Urinary bladder (tissue), 4 donors: ENCODE results near the gene EEF2. TPM values are rescaled to one million over a fixed set of nuclear protein-coding genes. Genes with fewer than 3 reads are reported as not detected.
"Not testable (repeated sequence)": the region's sequence is repeated elsewhere in the genome, so short reads cannot be mapped to it uniquely, and the experiment has no call there.

ENCODE experiments used
- DNase-seq: peaks from one replicate; pipeline ENCODE4 v3.0.0-alpha.2; 2015; ENCODE audit errors: extremely low spot score
- H3K27ac ChIP-seq: one replicate; pipeline ENCODE4 v1.5.1; 2013; ENCODE audit warnings: low read depth, mild to moderate bottlenecking, moderate library complexity
- H3K36me3 ChIP-seq: one replicate; pipeline ENCODE4 v1.6.1; 2013; ENCODE audit warnings: mild to moderate bottlenecking, moderate library complexity; ENCODE audit not compliant: insufficient read depth
- H3K4me1 ChIP-seq: one replicate; pipeline ENCODE4 v1.6.1; 2013; ENCODE audit warnings: mild to moderate bottlenecking, moderate library complexity; ENCODE audit not compliant: insufficient read depth
- H3K4me3 ChIP-seq: one replicate; pipeline ENCODE4 v1.5.1; 2013; ENCODE audit warnings: low read depth, low read length
- WGBS: extraction: QIAGEN DNeasy Blood & Tissue Kit; methylation state at CpG from one replicate; pipeline ENCODE4 v1.1.7; 2013; 5-methylcytosine and 5-hydroxymethylcytosine counted together
- polyA plus RNA-seq: library from polyadenylated mRNA; stranded (reverse); fragments of 200-250 nt; gene quantifications from one replicate; pipeline ENCODE4 v1.2.3, GENCODE V29; 2013
- small RNA-seq: library from RNA; depleted of rRNA; stranded (forward); fragments of <200 nt; gene quantifications from one replicate; pipeline ENCODE3, GENCODE V24; 2014
- total RNA-seq: library from RNA; depleted of rRNA; stranded (reverse); fragments of >200 nt; gene quantifications from one replicate; pipeline ENCODE4 v1.2.3, GENCODE V29; 2014
- donor health status: healthy with polysubstance abuse.
- donor health status: healthy.

The EEF2 gene
- total and polyA plus RNA-seq, 2 donors, result 1,323 to 1,969 TPM

- DNase-seq, result no peak
- Histone ChIP-seq H3K4me3 (no peak overlapping the region), H3K27ac (no peak overlapping the region), H3K4me1 (no peaks in the 10 kb centered on the region), H3K36me3 (no peaks in the 10 kb centered on the region)
- 51% methylated on average over 2 of the region's 2 CpGs for WGBS
These were observed 39.4 kb downstream of the EEF2 start for GRCh38 chr19:3945838-3946237.

- DNase-seq, result no peak
- H3K4me3 ChIP-seq, result no peak overlapping the region
- H3K27ac ChIP-seq, result no peak overlapping the region
- WGBS, result 78% methylated on average over 11 of the region's 11 CpGs
- H3K4me1 ChIP-seq, result no peaks in the 10 kb centered on the region
- no peaks in the 10 kb centered on the region for H3K36me3 ChIP-seq
These were observed 41.1 kb downstream of the EEF2 start for GRCh38 chr19:3944018-3944721.

GRCh38 chr19:3942790-3943409 lies 42.4 kb downstream of the EEF2 start:
- 77% methylated on average over 8 of the region's 8 CpGs for WGBS
- Histone ChIP-seq H3K4me1 (no peaks in the 10 kb centered on the region), H3K4me3 (no peak overlapping the region), H3K27ac (no peak overlapping the region), H3K36me3 (no peaks in the 10 kb centered on the region)
- DNase-seq, result no peak

DNA sequence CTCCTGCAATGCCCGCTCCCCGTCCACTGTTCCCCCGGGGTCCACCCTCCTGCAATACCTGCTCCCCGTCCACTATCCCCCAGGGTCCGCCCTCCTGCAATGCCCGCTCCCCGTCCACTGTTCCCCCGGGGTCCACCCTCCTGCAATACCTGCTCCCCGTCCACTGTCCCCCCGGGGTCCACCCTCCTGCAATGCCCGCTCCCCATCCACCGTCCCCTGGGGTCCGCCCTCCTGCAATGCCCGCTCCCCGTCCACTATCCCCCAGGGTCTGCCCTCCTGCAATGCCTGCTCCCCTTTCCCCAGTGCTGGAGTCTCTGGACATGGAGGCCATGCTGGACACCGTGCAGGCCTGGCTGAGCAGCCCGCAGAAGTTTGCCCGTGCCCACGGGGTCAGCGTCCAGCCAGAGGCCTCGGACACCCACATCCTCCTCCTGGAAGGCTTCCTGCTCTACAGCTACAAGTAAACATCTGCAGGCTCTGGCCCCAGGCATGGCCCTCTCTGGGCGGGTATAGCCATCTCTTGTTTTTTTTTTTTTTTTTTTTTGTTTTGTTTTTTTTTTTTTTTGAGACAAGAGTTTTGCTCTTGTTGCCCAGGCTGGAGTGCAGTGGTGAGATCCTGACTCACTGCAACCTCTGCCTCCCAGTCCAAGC lies 46.8 kb downstream of the EEF2 start:
- not testable (repeated sequence) for H3K27ac ChIP-seq, H3K36me3 ChIP-seq, DNase-seq, H3K4me3 ChIP-seq, H3K4me1 ChIP-seq
- 93% methylated on average over 22 of the region's 22 CpGs for WGBS

DNA sequence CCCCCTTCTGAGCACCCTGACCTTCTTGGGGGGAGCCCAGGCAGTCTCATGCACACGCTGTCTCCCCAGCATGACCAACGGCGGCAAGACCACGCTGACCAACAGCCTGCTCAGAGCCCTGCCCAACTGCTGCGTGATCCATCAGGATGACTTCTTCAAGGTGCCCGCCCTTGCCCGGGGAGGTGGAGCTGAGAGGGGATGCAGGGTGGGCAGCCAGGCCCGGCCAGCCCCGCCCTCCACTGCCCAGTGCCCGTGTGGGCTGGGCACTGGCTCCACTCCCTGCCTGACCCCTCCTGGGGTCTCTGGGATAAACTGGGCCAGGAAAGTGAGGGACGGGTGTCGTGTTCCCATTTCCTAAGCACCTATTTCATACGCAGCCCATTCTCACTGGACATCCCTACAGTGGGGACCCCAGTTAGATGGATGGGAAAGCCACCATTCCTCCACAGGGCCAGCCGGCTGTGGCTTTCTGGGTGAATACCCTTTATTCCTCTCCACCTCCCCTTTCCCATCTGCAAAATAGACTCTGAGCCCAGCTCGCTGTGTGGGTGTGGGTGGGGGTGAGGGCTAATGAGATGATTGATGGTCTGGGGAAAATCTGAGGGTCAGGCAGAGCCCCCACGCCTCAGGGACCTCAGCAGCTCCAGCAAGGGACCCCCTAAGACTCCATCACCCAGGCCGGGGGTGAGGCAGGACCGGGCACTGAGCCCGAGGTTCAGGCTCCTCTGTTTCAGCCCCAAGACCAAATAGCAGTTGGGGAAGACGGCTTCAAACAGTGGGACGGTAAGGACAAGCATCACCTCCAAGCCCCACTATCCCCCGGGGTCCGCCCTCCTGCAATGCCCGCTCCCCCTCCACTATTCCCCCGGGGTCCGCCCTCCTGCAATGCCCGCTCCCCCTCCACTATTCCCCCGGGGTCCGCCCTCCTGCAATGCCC lies 48.5 kb downstream of the EEF2 start:
- 85% methylated on average over 27 of the region's 29 CpGs for WGBS
- Histone ChIP-seq H3K4me1 (no peaks in the 10 kb centered on the region), H3K4me3 (no peak overlapping the region), H3K27ac (no peak overlapping the region), H3K36me3 (no peaks in the 10 kb centered on the region)
- DNase-seq, result no peak

DNA sequence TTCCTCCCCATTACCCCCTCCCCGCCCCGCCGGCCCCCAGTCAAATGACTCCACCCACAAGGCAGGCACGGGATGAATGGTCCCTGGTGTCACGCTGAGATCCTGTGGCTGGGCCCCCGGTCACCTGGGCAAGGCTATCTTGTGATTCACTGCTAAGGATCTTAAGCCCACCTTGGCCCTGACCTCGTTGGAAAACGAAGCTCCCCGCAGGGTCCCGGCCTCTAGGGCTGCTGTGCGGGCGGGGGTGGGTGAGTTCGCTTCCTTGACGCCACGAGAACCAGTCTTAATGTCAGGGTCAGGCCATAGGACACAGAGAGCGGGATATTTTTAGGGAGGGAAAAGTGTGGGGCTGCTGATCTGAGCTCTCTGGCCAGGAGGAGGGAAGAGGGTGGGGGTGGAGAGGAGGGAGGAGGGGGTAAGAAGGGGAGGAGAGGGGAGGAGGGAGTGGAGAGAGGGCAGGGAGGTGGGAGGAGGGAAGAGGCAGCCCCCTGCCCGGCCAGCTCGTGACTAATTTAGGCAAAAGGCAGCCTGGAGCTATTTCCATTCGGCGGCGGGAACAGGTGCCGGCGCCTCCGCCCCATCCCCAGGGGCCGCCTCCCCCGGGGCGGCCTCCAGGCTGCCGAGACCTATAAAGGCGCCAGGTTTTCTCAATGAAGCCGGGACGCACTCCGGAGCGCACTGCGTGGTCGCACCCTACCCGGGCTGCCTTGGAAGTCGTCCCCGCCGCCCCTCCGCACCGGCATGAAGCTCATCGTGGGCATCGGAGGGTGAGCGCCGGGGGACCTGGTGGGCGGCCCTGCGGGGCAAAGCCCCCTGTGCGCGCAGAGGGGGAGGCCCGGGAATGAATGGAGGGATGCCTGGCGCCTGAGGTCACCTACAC lies 52.1 kb downstream of the EEF2 start, which contains the start of gene NMRK2:
TSS of gene NMRK2 (plus strand) at position 139 of the 880 bp plus-strand sequence. CDS start at position 742, 603 bp downstream.
- Histone ChIP-seq H3K4me1 (no peaks in the 10 kb centered on the region), H3K4me3 (no peak within 1 kb of the TSS), H3K27ac (no peak within 1 kb of the TSS), H3K36me3 (no peaks in the 10 kb centered on the region)
- no peak for DNase-seq
- WGBS, result 2% methylated on average over 51 of the region's 51 CpGs

DNA sequence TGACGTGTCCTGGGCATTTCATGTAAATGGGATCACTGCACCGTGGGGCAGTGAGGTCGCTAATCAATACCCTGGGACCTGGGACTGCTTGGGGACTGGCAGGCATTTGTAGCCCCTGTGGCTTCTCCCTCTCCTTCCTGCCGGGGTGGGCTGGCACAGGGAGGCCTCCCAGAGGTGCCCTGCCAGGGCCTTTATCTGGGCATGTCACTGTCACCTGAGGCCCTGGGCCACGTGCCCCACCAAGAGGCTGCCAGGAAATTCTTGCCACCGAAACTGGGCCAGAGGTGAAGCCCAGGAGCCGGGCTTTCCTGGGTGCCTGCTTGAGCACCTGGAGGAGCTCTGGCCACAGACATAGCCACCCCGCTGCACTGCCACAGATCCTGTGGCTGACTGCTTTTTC lies 54.2 kb downstream of the EEF2 start:
- Histone ChIP-seq H3K4me3 (no peak overlapping the region), H3K4me1 (no peaks in the 10 kb centered on the region), H3K27ac (no peak overlapping the region), H3K36me3 (no peaks in the 10 kb centered on the region)
- WGBS, result 73% methylated on average over 8 of the region's 8 CpGs
- no peak for DNase-seq

Small RNAs within 50 kb of the gene (small RNA-seq; reads per million reads assigned to genes)
- 2.4 reads per million, percentile 88 among the genes with 10 or more reads in this experiment for gene SNORD37

Other genes starting within 250 kb of the EEF2 start
- gene APBA3, start 223.8 kb downstream of the EEF2 start, total RNA-seq, result 10.4 TPM
- 21.7 TPM for gene APBA3, start 223.8 kb downstream of the EEF2 start, polyA plus RNA-seq
- 23.0 TPM for gene MRPL54, start 222.8 kb downstream of the EEF2 start, total RNA-seq
- 61.9 TPM for gene MRPL54, start 222.8 kb downstream of the EEF2 start, polyA plus RNA-seq
- gene RAX2, start 213.2 kb downstream of the EEF2 start, total RNA-seq, result not detected
- not detected for gene RAX2, start 213.2 kb downstream of the EEF2 start, polyA plus RNA-seq
- gene MATK, start 199.1 kb downstream of the EEF2 start, total RNA-seq, result 0.53 TPM
- gene MATK, start 199.1 kb downstream of the EEF2 start, polyA plus RNA-seq, result 1.3 TPM
- gene ZFR2, start 116.4 kb downstream of the EEF2 start, total RNA-seq, result not detected
- gene ZFR2, start 116.4 kb downstream of the EEF2 start, polyA plus RNA-seq, result 0.38 TPM
- gene ATCAY, start 104.8 kb downstream of the EEF2 start, total RNA-seq, result 1.3 TPM
- gene ATCAY, start 104.8 kb downstream of the EEF2 start, polyA plus RNA-seq, result 0.63 TPM
- 1.3 TPM for gene NMRK2, start 52.4 kb downstream of the EEF2 start, total RNA-seq
- gene NMRK2, start 52.4 kb downstream of the EEF2 start, polyA plus RNA-seq, result 0.67 TPM
- gene DAPK3, start 14.4 kb downstream of the EEF2 start, total RNA-seq, result 71.9 TPM
- gene DAPK3, start 14.4 kb downstream of the EEF2 start, polyA plus RNA-seq, result 129 TPM
- 20.2 TPM for gene PIAS4, start 22.3 kb upstream of the EEF2 start, total RNA-seq
- 25.3 TPM for gene PIAS4, start 22.3 kb upstream of the EEF2 start, polyA plus RNA-seq
- gene ZBTB7A, start 81.4 kb upstream of the EEF2 start, total RNA-seq, result 8.2 TPM
- 35.3 TPM for gene ZBTB7A, start 81.4 kb upstream of the EEF2 start, polyA plus RNA-seq
- gene MAP2K2, start 138.7 kb upstream of the EEF2 start, total RNA-seq, result 54.7 TPM
- gene MAP2K2, start 138.7 kb upstream of the EEF2 start, polyA plus RNA-seq, result 103 TPM
- not detected for gene CREB3L3, start 168.2 kb upstream of the EEF2 start, total RNA-seq
- 0.11 TPM for gene CREB3L3, start 168.2 kb upstream of the EEF2 start, polyA plus RNA-seq
- 7.2 TPM for gene SIRT6, start 197.1 kb upstream of the EEF2 start, total RNA-seq
- 23.8 TPM for gene SIRT6, start 197.1 kb upstream of the EEF2 start, polyA plus RNA-seq
- 1.2 TPM for gene ANKRD24, start 197.2 kb upstream of the EEF2 start, total RNA-seq
- 0.72 TPM for gene ANKRD24, start 197.2 kb upstream of the EEF2 start, polyA plus RNA-seq
- gene EBI3, start 244.1 kb upstream of the EEF2 start, total RNA-seq, result 0.32 TPM
- 5.7 TPM for gene EBI3, start 244.1 kb upstream of the EEF2 start, polyA plus RNA-seq